ENCODE data around the gene DRC3.
"Not testable (repeated sequence)": the region's sequence is repeated elsewhere in the genome, so short reads cannot be mapped to it uniquely, and the experiment has no call there.

DRC3 gene

DNA sequence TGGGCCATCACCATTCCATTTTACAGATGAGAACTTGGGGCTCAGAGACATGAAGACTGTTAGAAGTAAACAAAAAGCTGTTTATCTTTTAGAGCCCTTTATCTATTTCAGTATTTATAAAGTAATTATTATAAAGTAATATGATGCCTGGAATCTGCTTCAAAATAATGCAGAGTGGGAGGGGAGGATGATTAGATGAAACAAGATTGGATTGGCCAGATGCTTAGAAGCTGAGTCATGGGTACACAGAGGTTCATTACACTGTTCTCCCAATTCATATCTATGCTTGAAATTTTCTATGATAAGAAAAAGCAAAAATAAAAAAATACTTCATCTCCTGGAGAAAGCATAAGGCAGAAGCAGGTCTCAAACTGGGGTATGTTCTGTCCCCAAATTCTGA, 29.8 kb upstream of the DRC3 start:
- peak; percentile 59 for DNase-seq (ENCODE audit: low spot score)

DNA sequence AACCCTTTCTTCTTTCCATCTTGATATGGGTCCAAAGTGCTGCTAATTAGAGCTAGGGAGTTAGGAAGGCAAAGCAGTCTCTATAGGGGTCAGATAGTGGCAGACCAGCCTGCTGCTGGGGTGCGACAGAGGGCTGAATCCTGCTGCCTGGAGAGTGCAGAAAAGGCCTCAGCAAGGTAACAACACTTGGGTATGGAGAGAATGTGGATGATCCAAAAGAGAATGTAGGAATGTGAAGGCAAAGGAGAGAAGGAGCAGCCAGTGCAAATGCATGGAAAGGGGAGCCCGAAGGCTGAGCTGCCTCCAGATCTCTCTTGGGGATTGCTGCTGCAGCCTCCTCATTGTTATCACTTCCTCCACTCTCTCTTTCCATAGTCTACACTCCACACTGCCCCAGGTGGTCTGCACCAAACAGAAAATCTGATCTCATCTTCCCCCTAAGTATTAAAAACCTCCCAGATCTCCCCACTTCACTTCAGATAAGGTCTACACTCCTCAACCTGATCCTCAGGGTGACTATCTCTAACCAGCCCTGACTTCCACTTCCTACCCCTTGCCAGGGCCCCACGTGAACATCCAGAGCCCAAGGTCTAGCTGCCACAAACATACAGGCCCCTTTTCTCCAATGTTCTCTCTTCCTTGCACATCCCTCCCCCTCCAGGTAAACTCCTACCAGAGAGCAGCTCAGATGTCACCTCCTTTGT, 29.2 kb upstream of the DRC3 start:
- no peak for DNase-seq (ENCODE audit: low spot score)

DNA sequence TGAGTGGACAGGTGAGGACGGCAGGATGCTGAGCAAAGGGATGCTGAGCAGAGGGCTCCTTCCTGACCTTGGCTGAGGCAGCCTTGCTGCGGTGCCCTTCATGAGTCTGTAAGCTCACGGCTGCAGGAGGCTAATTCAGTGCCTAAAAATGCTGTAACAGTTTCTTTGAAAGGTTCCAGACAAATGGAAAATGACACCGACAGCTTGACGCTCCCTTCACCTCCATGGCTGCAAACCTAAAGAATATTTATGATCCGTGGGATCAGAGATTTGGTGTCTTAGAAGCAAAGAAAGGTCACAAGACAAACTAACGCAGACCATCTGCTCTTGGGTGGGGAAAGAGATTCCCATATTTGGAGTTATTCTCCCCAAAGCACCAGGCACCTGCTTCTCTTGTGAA, 28.4 kb upstream of the DRC3 start:
- no peak for DNase-seq (ENCODE audit: low spot score)

DNA sequence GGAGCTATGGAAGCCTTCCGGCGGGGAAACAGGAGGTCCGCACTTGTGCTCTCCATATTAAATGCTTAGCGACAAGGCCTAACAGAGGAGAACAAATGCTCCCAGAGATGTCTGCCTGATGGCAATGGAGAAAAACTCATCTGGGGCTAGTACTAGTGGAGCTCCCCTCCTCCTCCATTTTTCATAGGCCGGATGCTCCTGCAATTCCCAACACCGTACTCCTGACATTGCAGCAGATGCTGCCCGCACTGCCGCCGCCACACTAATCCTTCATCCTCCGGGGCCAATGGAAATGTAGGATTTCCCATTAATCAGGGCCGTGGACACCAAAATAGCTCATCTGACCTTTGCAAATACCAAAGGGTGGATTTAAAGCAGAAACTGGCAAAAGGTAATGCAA, 27.9 kb upstream of the DRC3 start:
- DNase-seq (ENCODE audit: low spot score), result no peak

DNA sequence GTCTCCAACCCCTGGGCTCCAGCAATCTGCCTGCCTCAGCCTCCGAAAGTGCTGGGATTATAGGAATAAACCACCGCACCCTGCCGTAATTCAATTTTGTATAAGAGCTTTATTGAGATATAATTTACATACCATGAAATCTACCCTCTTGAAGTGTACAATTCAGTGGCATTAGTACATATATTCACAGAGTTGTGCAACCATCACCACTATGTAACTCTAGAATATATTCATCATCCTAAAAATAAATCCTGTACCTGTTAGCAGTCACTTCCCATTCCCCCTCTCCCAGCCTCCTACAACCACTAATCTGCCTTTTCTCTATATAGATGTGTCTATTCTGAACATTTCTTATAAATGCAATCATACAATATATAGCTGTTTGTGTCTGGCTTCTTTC, 26.6 kb upstream of the DRC3 start:
- no peak for DNase-seq (ENCODE audit: low spot score)

DNA sequence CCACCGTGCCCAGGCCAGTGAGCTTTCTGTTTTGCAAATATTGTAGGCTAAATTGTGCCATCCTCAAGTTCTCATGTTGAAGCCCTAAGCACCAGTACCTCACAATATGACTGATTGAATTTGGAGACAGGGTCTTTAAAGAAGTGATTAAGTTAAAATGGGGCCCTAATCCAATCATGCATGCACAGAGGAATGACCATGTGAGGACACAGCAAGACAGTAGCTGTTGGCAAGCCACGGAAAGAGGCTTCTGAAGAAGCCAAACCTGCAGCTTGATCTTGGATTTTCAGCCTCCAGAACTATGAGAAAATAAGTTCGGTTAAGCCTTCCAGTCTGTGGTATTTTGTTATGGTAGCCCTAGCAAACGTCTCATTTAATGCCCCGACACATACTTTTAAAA, 25.4 kb upstream of the DRC3 start:
- DNase-seq (ENCODE audit: low spot score), result no peak

DNA sequence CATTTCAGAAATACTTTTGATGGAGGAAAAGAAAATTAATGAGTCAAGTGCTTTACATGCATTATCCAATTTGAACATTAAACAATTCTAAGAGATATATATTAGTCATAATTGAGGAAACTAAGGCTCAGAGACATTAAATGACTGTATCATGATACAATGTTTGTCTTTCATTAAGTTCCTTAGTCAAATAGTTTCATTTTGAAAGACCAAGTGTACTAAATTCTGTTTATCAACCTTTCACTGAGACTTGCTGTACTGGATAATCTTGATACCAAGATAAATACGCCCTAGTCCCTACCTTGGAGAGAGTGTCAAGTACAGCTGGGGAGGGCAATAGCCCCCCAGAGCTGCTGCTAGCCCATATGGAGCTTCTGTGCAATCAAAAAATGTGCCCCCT, 24.7 kb upstream of the DRC3 start:
- no peak for DNase-seq (ENCODE audit: low spot score)

DNA sequence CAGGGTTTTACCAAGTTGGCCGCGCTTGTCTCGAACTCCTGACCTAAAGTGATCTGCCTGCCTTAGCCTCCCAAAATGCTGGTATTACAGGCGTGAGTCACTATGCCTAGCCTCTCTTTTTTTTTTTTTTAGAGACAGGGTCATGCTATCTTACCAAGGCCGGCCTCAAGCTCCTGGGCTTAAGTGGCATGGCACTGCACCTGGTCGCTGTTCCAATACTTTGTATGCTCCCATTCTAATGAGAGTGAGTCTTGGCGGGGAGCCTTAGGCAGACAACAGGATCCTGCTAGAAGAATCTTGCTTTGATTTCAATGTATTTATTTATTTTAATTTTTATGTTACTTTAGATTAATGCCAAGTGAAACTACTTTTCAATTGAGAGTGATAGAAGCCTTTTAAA, 22.3 kb upstream of the DRC3 start:
- DNase-seq (ENCODE audit: low spot score), result no peak

DNA sequence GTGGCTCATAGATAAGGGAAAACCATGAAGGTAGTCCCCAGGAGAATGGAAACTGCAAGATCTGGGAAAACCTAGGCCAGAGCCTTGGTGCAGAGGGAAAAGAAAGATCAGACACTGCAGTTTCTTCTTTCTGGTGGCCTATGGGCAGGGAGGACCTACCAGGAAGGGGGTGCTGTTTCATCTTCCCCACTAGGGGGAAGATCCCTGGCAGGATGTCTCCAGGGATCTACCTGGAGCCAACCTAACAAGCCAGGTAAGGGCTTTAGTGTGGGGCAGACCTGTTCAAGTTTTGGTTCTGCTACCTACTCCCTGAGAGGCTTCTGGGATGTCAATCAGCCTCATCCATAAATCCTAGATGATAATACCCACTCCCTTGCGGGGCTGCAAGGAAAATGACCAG, 21.9 kb upstream of the DRC3 start:
- DNase-seq (ENCODE audit: low spot score), result no peak

DNA sequence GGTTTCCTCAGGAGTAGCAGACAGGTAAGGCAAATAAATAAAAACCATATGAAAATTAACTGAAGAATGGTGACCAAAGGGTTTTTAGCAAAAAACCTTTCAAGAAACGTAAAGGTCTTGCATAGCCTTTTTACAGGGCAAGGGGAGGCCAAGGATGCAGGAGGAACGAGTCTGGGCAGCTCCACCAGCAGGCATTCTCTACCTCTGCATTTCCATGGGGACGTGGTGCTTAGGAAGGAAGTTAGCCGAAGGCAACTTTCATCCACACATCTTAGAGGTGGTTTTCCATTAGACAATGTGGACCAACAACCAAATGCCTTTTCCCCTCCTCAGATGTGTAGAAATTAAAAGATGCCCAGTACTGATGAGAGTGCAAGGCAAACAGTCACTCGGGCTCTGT, 21.1 kb upstream of the DRC3 start:
- no peak for DNase-seq (ENCODE audit: low spot score)

DNA sequence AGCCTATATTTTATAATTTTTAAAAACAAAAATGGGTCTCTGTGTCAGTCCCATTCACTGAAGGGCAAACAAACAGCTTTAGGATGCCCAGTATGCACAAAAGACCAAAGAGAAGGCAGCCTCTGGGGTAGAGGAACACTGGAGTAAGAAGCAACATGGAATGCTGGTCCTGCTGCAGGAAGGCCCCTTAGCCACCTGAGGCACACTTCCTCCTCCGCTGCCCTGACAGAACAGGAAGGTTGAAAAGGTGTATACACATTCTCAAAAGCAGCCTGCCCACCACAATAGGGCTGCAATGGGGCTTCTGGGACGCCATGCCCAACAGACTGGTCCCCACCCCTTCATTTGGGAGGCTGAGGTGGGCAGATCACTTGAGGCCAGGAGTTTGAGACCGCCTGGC, 20.0 kb upstream of the DRC3 start:
- no peak for DNase-seq (ENCODE audit: low spot score)

DNA sequence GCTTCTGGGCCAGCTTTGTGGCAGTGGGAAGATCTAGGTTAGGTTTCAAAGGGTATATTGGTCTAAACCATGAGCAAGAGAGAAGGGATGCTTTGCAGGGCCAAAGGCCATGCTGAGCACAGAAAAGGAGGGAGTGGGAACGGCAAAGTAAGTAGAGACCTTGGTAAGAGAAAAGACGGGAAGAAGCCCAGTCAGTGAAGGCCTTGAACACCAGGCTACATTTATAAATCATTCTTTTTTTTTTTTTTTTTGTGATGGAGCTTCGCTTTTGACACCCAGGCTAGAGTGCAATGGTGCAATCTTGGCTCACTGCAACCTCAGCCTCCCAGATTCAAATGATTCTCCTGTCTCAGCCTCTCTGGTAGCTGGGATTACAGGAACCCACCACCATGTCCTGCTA, 18.6 kb upstream of the DRC3 start:
- no peak for DNase-seq (ENCODE audit: low spot score)

DNA sequence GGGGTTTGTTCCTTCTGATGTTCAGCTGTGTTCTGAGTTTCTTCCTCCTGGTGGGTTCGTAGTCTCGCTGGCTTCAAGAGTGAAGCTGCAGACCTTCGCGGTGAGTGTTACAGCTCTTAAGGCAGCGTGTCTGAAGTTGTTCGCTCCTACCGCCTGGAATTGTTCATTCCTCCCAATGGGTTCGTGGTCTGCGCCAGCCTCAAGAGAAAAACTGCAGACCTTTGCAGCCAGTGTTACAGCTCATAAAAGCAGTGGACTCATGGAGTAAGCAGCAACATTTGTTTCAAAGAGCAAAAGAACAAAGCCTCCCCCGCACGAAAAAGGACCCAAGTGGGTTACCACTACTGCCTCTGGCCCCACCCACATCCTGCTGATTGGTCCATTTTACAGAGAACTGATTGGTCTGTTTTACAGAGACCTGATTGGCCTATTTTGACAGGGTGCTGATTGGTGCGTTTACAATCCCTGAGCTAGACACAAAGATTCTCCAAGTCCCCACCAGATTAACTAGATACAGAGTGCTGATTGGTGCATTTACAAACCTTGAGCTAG, 16.8 kb upstream of the DRC3 start:
- DNase-seq (ENCODE audit: low spot score), result not testable (repeated sequence)

DNA sequence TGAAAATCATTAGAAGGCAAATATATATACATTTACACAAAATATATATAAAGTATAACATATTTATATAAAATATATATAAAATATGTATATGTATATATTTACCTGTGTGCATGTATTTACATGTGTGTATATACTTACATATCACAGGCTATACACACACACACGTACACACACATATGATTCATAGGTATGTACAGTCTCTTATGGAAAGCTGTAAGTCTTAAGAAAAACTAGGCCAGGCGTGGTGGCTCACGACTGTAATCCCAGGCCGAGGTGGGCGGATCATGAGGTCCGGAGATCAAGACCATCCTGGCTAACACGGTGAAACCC, 15.1 kb upstream of the DRC3 start:
- DNase-seq (ENCODE audit: low spot score), result no peak

DNA sequence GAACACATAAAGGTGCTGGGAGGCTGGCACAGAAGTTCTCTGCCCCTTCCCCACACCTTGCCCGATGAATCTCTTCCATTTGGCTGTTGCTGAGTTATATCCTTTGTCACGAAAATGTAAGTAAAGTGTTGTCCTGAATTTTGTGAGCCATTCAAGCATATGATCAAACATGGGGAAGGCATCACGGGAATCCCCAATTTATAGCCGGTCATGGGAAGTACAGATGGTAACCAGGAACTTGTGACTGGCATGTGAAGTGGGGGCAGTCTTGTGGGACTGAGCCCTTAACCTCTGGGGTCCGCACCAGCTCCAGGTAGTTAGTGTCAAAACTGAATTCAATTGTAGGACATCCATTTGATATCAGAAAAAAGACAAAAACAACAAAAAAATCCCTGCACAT, 13.7 kb upstream of the DRC3 start:
- no peak for DNase-seq (ENCODE audit: low spot score)

DNA sequence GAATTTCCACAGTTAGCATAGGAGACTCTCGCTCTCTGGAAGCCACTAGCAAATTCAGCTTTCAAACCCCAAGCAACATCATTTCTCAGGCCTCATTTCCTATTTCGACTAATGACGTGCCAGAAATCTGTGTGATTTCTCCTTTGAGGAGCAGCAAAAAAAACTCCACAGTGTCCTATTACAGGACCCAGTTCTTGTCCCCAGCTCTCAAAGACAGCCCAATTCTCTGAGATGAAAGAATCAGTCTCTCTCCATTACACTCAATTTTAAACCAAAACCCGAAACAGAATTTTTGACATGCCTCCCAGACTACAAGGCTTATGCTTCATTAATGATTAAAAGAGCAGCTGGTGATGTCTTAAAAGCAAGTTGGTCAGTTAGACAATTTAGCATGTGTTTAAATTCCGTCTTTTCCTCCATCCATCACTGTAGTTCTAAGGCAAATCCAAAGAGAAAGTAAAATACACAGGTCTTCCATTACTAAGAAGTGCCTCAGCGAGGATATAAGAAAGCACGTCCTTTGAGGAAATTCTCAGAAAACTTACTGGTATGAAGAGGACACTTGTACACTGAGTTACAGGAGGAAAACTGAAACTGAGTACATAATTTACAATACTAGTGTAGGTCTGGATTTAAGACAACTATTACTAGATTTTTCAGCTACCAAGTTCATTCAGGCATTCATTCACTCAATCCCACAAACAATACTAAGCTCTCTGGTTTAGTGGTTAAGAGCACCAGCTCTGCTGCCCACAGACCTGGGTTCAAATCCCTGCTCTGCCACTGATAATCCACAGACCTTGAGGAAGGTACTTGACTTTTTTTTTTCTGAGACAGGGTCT, 12.9 kb upstream of the DRC3 start:
- DNase-seq (ENCODE audit: low spot score), result peak; percentile 21

DNA sequence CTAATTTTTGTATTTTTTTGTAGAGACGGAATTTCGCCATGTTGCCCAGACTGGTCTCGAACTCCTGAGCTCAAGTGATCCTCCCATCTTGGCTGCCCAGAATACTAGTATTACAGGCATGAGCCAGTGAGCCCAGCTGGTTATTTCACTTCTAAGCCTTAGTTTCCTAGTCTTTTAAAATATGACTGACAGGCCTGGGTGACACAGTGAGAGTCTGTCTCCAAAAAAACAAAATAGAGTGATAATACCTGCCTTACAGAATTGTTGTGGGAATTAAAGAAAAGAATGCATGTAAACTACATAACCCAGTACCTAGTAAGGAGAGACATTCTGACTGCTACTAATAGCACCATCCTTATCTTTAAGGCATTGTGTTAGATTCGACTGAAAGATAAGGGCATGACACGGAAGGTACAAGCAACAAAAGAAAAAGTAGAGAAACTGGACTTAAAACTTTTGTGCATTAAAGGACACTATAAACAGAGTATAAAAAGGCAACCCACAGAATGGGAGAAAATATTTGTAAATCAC, 12.1 kb upstream of the DRC3 start:
- no peak for DNase-seq (ENCODE audit: low spot score)

DNA sequence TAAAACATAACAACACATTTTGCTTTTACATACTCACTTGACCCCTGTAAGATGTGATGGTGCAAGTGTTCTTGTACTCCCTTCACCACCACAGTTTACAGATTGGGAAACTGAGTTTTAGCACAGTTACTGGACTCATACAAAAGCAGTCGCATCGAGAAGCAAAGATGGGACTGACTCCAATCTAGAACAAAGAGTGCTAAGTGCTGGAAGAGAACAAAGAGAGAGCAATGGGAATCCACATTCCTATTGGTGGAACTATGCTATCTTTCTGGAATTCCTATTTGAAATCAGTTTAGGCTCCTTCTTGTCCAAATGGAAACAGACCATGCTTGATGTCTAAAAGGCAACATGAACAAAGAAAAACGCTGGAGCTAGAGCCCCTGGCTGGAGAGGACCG, 9.6 kb upstream of the DRC3 start:
- no peak for DNase-seq (ENCODE audit: low spot score)

DNA sequence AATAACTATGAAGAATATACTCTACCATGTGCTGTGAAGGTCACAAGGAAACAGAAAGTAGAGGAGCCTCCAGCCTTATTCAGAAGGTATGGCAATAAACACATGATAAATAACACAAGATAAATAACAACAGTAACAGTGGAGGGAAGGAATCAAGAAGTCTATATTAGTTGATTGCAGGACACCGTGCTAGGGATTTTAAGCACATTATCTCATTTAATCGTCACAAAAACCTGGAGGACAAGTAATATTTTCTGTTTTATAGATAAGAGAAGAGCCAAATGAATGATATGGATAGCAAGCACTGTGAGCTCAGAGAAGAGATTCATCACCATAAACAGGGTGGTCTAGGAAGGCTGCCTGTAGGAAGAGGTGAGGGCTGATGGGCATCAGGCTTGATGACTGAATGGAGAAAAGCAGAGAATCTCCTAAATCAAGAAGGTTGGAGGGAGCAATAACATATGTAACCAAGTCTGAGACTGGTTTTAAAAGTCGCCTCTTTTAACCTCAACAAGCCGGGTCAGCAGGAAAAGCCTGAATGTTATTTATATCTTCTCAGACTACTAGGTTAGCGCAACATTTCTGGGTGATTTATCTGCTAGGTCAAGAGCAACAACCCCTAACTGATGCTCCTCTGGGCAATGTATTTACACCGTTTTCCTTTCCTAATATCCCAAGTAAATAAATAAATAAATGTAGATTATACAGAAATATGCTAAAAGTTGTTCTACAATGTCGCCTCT, 8.8 kb upstream of the DRC3 start:
- DNase-seq (ENCODE audit: low spot score), result no peak

DNA sequence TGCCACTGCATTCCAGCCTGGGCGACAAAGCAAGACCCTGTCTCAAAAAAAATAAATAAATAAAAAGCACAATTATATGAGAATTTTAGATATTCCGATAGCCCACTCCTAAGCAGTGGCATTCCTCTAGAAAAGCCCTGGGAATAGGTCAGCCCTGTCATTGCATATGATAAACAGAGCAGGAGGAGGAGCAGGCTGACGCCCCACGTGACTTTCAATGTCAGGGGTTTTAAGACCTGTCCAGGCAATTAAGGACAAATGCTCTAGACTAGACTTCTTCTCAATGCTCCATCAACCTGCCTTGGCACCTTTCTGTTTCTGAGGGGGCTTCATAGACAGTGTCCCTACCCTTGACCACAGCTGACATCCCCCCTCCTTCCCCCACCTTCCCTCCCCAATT, 8.0 kb upstream of the DRC3 start:
- DNase-seq (ENCODE audit: low spot score), result no peak

DNA sequence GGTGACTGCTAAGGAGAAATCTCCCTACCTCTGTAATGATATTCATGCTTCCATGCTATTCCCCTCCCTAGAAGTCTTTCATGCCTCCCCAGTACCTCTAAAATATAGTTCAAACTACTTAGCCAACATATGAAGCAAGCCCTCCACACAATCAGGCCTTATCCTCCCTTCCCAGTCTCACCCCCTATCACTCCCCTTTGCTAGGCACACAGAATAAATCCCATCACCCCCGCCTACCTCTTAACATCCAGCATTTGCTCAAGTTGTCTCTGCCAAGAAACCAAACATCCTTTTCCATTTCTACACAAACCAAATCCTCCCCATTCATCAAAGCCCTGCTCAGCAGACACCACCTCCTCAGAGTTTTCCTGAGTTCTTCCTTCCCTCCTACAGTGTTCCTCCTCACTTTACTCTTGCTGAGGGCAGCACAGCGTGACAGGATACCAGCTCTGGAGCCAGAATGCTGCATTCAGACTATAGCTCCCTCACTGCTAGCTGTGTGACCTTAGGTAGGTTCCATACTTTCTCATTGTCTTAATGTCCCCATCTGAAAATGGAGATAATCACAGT, 7.4 kb upstream of the DRC3 start:
- DNase-seq (ENCODE audit: low spot score), result no peak

DNA sequence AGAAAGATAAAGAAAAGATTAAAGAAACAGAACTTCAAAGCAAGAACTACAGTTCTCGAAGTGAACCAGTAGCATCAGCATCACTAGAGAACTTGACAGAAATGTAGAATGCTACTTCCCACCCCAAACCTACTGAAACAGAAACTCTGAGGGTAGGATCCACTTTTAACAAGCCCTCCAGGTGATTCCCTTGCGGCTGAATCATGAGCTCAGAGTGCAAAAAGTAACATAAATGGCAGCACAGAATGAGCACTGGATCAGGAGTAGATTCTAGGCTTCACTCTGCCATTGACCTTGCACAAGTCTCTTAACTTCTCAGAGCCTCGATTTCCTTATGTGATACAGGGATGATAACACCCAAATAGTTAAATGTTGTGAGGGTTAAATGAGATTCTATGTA, 6.3 kb upstream of the DRC3 start:
- no peak for DNase-seq (ENCODE audit: low spot score)

Measured in AG20443 (cell line).